Epithelial cell of prostate (primary cell): ENCODE results near the gene NUBP2.
A peak's percentile ranks its signal among the peaks of the same experiment; 100 is the strongest.

Experiments
- DNase-seq: peaks from one replicate; pipeline ENCODE4 v3.0.0-alpha.2; 2011; ENCODE audit warnings: low read depth, low spot score
- H3K27ac ChIP-seq: fragments of 450-650 bp; 2 replicates; pipeline ENCODE4 v1.5.1; 2017; ENCODE audit warnings: mild to moderate bottlenecking

Gene NUBP2

GRCh38 chr16:1782408-1783264 is at the start of gene NUBP2, which contains the start of gene SPSB3:
TSS of gene NUBP2 (plus strand) at chr16:1782960. CDS start at chr16:1783021, 61 bp downstream.
TSS of gene SPSB3 (minus strand) at chr16:1782571. CDS start at chr16:1781483, 1,088 bp downstream.
- DNase-seq: peak; percentile 100
- peak within 1 kb of the TSS; percentile 82 for H3K27ac ChIP-seq

GRCh38 chr16:1734123-1734522 is 48.6 kb upstream of the NUBP2 start:
- DNase-seq: no peak
- H3K27ac ChIP-seq: no peak overlapping the region

- H3K27ac ChIP-seq: no peak overlapping the region
- no peak for DNase-seq
These were observed 47.9 kb upstream of the NUBP2 start for GRCh38 chr16:1734816-1735215.

- no peak overlapping the region for H3K27ac ChIP-seq
- DNase-seq: no peak
These were observed 42.5 kb upstream of the NUBP2 start for GRCh38 chr16:1740234-1740633.

GRCh38 chr16:1740781-1741490 is 41.8 kb upstream of the NUBP2 start:
- no peak for DNase-seq
- no peak overlapping the region for H3K27ac ChIP-seq

- no peak overlapping the region for H3K27ac ChIP-seq
- no peak for DNase-seq
These were observed 41.1 kb upstream of the NUBP2 start for GRCh38 chr16:1741553-1742165.

GRCh38 chr16:1743376-1744337 is 39.1 kb upstream of the NUBP2 start:
- no peak overlapping the region for H3K27ac ChIP-seq
- no peak for DNase-seq

- H3K27ac ChIP-seq: no peak overlapping the region
- no peak for DNase-seq
These were observed 38.4 kb upstream of the NUBP2 start for GRCh38 chr16:1744338-1744840.

- no peak overlapping the region for H3K27ac ChIP-seq
- no peak for DNase-seq
These were observed 37.4 kb upstream of the NUBP2 start for GRCh38 chr16:1745181-1745899.

GRCh38 chr16:1745900-1746692 is 36.7 kb upstream of the NUBP2 start:
- no peak for DNase-seq
- no peak overlapping the region for H3K27ac ChIP-seq

GRCh38 chr16:1746693-1747195 is 36.0 kb upstream of the NUBP2 start:
- no peak for DNase-seq
- H3K27ac ChIP-seq: no peak overlapping the region

GRCh38 chr16:1747934-1748333 is 34.8 kb upstream of the NUBP2 start:
- H3K27ac ChIP-seq: no peak overlapping the region
- no peak for DNase-seq

GRCh38 chr16:1749152-1750117 is 33.3 kb upstream of the NUBP2 start:
- no peak overlapping the region for H3K27ac ChIP-seq
- DNase-seq: no peak

- H3K27ac ChIP-seq: no peak overlapping the region
- no peak for DNase-seq
These were observed 30.8 kb upstream of the NUBP2 start for GRCh38 chr16:1751946-1752345.

GRCh38 chr16:1752853-1753252 is 29.9 kb upstream of the NUBP2 start:
- H3K27ac ChIP-seq: no peak overlapping the region
- DNase-seq: no peak

- peak overlapping the region; percentile 45 for H3K27ac ChIP-seq
These were observed 28.6 kb upstream of the NUBP2 start for GRCh38 chr16:1754204-1754603.

More at GRCh38 chr16:1754204-1754603, 28.6 kb upstream of the NUBP2 start:
- DNase-seq: no peak
